Measurements from ENCODE around the gene CLSTN2. TPM values are rescaled to one million over a fixed set of nuclear protein-coding genes. Genes with fewer than 3 reads are reported as not detected.

The CLSTN2 gene
- total RNA-seq, 1 experiment from 2014 or later, result 0.68 TPM

DNA sequence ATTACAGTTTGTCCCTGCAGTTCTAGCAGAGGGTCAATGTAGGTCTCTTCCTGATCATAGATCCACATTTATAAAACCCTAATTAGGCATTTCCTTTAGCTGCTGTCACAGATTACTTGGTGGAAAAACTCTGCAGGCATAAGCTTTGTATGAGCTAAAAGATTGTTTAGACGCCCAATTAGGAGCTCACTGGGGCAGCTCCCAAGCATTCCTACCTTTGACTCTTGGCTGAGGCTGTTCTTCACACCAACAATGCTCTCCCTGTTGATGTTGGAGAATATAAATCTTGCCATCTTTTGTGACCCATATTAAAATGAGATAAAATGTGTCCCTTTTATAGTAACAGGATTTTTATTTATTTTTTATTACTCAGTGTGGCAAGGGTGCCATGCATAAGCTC lies 594.6 kb downstream of the CLSTN2 start:
- H3K27me3 Mint-ChIP-seq (ENCODE audit: low read depth), result peaks cover 1% of the 10 kb centered on the region; the same call in 1 of the 2 replicates
- H3K4me2 ChIP-seq (ENCODE audit: insufficient read depth, insufficient read length, low read length), result no peak overlapping the region
- H2BK15ac ChIP-seq (ENCODE audit: low read depth, low read length), result no peak overlapping the region
- no peak overlapping the region for H3K4ac ChIP-seq (ENCODE audit: low read depth, low read length)
- H3K9me3 ChIP-seq (ENCODE audit: control insufficient read depth, low read depth, low read length), result no peaks in the 10 kb centered on the region
- H3K79me2 ChIP-seq (ENCODE audit: insufficient read depth, low read length), result no peaks in the 10 kb centered on the region
- H4K8ac ChIP-seq (replicated peaks; ENCODE audit: insufficient read length, low read depth, low read length), result no peak overlapping the region
- no peaks in the 10 kb centered on the region for H3K4me1 Mint-ChIP-seq
- no peak overlapping the region for H3T11ph ChIP-seq (ENCODE audit: low read length)
- no peak for DNase-seq
- H3K36me3 Mint-ChIP-seq (ENCODE audit: insufficient read depth in 1 of 3, low read depth in 3 of 3), result peaks cover 0 to 1% (median 0%) of the 10 kb centered on the region in 3 experiments; a peak in 2 of 7 replicates
- no peak overlapping the region for H2AK5ac ChIP-seq (ENCODE audit: insufficient read length, low read length)
- no peak overlapping the region for H3K4me3 Mint-ChIP-seq
- H3K14ac ChIP-seq (ENCODE audit: insufficient read depth, low read length), result no peak overlapping the region
- no peaks in the 10 kb centered on the region for H4K20me1 ChIP-seq (ENCODE audit: control insufficient read depth, insufficient read depth, insufficient read length)
- TF ChIP-seq, protein P1, sequence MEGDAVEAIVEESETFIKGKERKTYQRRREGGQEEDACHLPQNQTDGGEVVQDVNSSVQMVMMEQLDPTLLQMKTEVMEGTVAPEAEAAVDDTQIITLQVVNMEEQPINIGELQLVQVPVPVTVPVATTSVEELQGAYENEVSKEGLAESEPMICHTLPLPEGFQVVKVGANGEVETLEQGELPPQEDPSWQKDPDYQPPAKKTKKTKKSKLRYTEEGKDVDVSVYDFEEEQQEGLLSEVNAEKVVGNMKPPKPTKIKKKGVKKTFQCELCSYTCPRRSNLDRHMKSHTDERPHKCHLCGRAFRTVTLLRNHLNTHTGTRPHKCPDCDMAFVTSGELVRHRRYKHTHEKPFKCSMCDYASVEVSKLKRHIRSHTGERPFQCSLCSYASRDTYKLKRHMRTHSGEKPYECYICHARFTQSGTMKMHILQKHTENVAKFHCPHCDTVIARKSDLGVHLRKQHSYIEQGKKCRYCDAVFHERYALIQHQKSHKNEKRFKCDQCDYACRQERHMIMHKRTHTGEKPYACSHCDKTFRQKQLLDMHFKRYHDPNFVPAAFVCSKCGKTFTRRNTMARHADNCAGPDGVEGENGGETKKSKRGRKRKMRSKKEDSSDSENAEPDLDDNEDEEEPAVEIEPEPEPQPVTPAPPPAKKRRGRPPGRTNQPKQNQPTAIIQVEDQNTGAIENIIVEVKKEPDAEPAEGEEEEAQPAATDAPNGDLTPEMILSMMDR (conservative IDR thresholded peaks at IDR 0.05), result no peak
- no peak overlapping the region for H3K9ac ChIP-seq (ENCODE audit: extremely low read depth, insufficient read length, low read length)
- no peak overlapping the region for H4K91ac ChIP-seq (ENCODE audit: insufficient read length, low read depth, low read length)
- H3K27me3 ChIP-seq (ENCODE audit: insufficient read depth, low read length), result no peaks in the 10 kb centered on the region
- H2AFZ ChIP-seq (ENCODE audit: low read length), result no peak overlapping the region
- WGBS (ENCODE audit: extremely low coverage, insufficient read length, low lambda C conversion rate), result no CpG with 5 or more reads among the region's 1 CpG
- no peak overlapping the region for H2BK120ac ChIP-seq (ENCODE audit: low read depth, low read length, poor library complexity, severe bottlenecking)
- H2BK5ac ChIP-seq (ENCODE audit: insufficient read length, low read length), result no peak overlapping the region
- H3K56ac ChIP-seq (ENCODE audit: insufficient read length, low read depth, low read length), result no peak overlapping the region
- no peak overlapping the region for H4K5ac ChIP-seq (ENCODE audit: insufficient read length, low read depth, low read length)
- no peak overlapping the region for H3K27ac Mint-ChIP-seq
- peaks cover under 1 to 2% of the 10 kb centered on the region in 2 experiments; a peak in 2 of 5 replicates for H3K9me3 Mint-ChIP-seq
- no peaks in the 10 kb centered on the region for H3K79me1 ChIP-seq (ENCODE audit: insufficient read depth, low read depth, low read length, poor library complexity, severe bottlenecking)
- no peak overlapping the region for H3K23ac ChIP-seq (ENCODE audit: insufficient read length, low read depth, low read length)
- H2BK12ac ChIP-seq (ENCODE audit: insufficient read length, low read depth, low read length), result no peak overlapping the region
- no peak overlapping the region for H3K18ac ChIP-seq (ENCODE audit: insufficient read length, low read depth, low read length)
- no peak overlapping the region for H3K27ac ChIP-seq (ENCODE audit: insufficient read length, low read depth, low read length)
- H3K23me2 ChIP-seq (ENCODE audit: insufficient read length, low read depth, low read length, poor library complexity, severe bottlenecking), result no peaks in the 10 kb centered on the region
- no peaks in the 10 kb centered on the region for H3K4me1 ChIP-seq (ENCODE audit: insufficient read depth, low read length)
- no peak overlapping the region for H2BK20ac ChIP-seq (ENCODE audit: low read depth, low read length, poor library complexity, severe bottlenecking)

All from H9 (cell line).